ENCODE measurements around the gene GKAP1. TPM values are rescaled to one million over a fixed set of nuclear protein-coding genes. Genes with fewer than 3 reads are reported as not detected.

GKAP1 gene
- total RNA-seq, 2 experiments from 2014 or later: 8.5 to 8.6 TPM

DNA sequence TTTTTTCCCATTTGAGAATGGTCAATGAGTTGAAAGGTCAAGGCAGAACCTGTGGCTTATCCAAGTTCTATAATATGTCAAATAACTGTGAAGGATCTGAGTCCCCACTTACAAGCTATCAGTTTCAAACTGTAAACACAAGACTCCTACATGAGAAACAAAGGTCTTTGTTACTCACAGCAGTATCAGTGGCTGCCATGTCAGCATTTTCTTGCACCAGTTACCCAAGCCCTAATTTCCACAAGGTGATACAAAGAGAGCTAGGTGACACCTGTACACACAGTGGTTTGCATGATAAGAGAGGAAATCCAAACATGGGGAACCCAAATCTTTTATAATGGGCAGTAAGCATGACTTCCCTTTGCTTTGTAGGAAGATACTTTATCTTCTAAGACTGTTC lies 101.8 kb downstream of the GKAP1 start:
- Histone ChIP-seq H3K27ac (ENCODE audit: low read depth, low read length, poor library complexity, severe bottlenecking) (no peak overlapping the region), H3K9me2 (ENCODE audit: insufficient read depth, low read length) (no peaks in the 10 kb centered on the region), H3K4me2 (ENCODE audit: low read length) (no peak overlapping the region), H3K9me3 (ENCODE audit: low read length) (no peaks in the 10 kb centered on the region), H3K79me2 (ENCODE audit: insufficient read depth, low read depth, low read length) (no peaks in the 10 kb centered on the region), H2AFZ (ENCODE audit: low read length) (no peak overlapping the region), H3K4me3 (ENCODE audit: low read depth, low read length, poor library complexity, severe bottlenecking) (no peak overlapping the region), H4K20me1 (ENCODE audit: insufficient read depth, low read length) (no peaks in the 10 kb centered on the region), H3K36me3 (ENCODE audit: insufficient read depth, low read length) (no peaks in the 10 kb centered on the region), H3K4me1 (ENCODE audit: insufficient read depth, low read length, poor library complexity, severe bottlenecking) (peaks cover 10% of the 10 kb centered on the region)
- no peak for DNase-seq (ENCODE audit: low spot score)
- TF ChIP-seq EZH2phosphoT487 (IDR thresholded peaks at IDR 0.05; ENCODE audit: borderline replicate concordance, low read depth, low read length): no peak
- TF ChIP-seq, protein P1, sequence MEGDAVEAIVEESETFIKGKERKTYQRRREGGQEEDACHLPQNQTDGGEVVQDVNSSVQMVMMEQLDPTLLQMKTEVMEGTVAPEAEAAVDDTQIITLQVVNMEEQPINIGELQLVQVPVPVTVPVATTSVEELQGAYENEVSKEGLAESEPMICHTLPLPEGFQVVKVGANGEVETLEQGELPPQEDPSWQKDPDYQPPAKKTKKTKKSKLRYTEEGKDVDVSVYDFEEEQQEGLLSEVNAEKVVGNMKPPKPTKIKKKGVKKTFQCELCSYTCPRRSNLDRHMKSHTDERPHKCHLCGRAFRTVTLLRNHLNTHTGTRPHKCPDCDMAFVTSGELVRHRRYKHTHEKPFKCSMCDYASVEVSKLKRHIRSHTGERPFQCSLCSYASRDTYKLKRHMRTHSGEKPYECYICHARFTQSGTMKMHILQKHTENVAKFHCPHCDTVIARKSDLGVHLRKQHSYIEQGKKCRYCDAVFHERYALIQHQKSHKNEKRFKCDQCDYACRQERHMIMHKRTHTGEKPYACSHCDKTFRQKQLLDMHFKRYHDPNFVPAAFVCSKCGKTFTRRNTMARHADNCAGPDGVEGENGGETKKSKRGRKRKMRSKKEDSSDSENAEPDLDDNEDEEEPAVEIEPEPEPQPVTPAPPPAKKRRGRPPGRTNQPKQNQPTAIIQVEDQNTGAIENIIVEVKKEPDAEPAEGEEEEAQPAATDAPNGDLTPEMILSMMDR (conservative IDR thresholded peaks at IDR 0.05; ENCODE audit: low read length): no peak
- POLR2A ChIA-PET: no interaction called here
- no TSS peak for BruUV-seq (replicated peaks)
- intact Hi-C loops (cut with micrococcal nuclease; ENCODE audit: unreplicated experiment): no loop called here
- CTCF ChIA-PET (ENCODE audit: unreplicated experiment): no interaction called here

GRCh38 chr9:83715221-83715620 lies 102.3 kb downstream of the GKAP1 start:
- Histone ChIP-seq H3K79me2 (ENCODE audit: insufficient read depth, low read depth, low read length) (no peaks in the 10 kb centered on the region), H3K4me1 (ENCODE audit: insufficient read depth, low read length, poor library complexity, severe bottlenecking) (peaks cover 10% of the 10 kb centered on the region), H2AFZ (ENCODE audit: low read length) (no peak overlapping the region), H3K4me2 (ENCODE audit: low read length) (no peak overlapping the region), H3K4me3 (ENCODE audit: low read depth, low read length, poor library complexity, severe bottlenecking) (no peak overlapping the region), H3K9me2 (ENCODE audit: insufficient read depth, low read length) (no peaks in the 10 kb centered on the region), H3K36me3 (ENCODE audit: insufficient read depth, low read length) (no peaks in the 10 kb centered on the region), H4K20me1 (ENCODE audit: insufficient read depth, low read length) (no peaks in the 10 kb centered on the region), H3K9me3 (ENCODE audit: low read length) (no peaks in the 10 kb centered on the region), H3K27ac (ENCODE audit: low read depth, low read length, poor library complexity, severe bottlenecking) (no peak overlapping the region)
- CTCF ChIA-PET (ENCODE audit: unreplicated experiment): no interaction called here
- DNase-seq (ENCODE audit: low spot score): no peak
- intact Hi-C loops (cut with micrococcal nuclease; ENCODE audit: unreplicated experiment): no loop called here
- no TSS peak for BruUV-seq (replicated peaks)
- POLR2A ChIA-PET: no interaction called here
- TF ChIP-seq, protein P1 (conservative IDR thresholded peaks at IDR 0.05; ENCODE audit: low read length): no peak
- TF ChIP-seq EZH2phosphoT487 (IDR thresholded peaks at IDR 0.05; ENCODE audit: borderline replicate concordance, low read depth, low read length): no peak

DNA sequence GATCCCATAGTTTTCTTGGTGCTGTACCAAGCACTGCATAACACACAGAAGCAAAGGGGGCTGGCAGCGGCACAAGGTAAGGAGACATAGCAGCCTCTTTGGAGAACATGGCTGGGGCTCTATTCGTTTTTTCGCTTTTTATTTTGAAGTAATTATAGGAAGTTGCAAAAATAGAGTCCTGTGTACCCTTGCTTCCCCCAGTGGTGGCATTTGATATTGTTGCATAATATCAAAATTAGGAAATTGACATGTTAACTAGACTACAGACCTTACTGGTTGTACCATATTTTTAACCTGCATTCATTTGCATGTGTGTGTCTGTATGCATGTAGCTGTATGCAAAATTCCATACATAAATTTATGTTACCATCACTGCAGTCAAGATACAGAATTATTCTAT lies 103.2 kb downstream of the GKAP1 start:
- Histone ChIP-seq H3K4me3 (ENCODE audit: low read depth, low read length, poor library complexity, severe bottlenecking) (no peak overlapping the region), H3K9me2 (ENCODE audit: insufficient read depth, low read length) (no peaks in the 10 kb centered on the region), H3K9me3 (ENCODE audit: low read length) (no peaks in the 10 kb centered on the region), H3K4me2 (ENCODE audit: low read length) (peak overlapping the region; percentile 41), H3K27ac (ENCODE audit: low read depth, low read length, poor library complexity, severe bottlenecking) (no peak overlapping the region), H3K4me1 (ENCODE audit: insufficient read depth, low read length, poor library complexity, severe bottlenecking) (peaks cover 10% of the 10 kb centered on the region), H3K79me2 (ENCODE audit: insufficient read depth, low read depth, low read length) (no peaks in the 10 kb centered on the region), H2AFZ (ENCODE audit: low read length) (peak overlapping the region; percentile 71), H3K36me3 (ENCODE audit: insufficient read depth, low read length) (no peaks in the 10 kb centered on the region), H4K20me1 (ENCODE audit: insufficient read depth, low read length) (no peaks in the 10 kb centered on the region)
- POLR2A ChIA-PET: no interaction called here
- no TSS peak for BruUV-seq (replicated peaks)
- peak; percentile 62 for DNase-seq (ENCODE audit: low spot score)
- intact Hi-C loops (cut with micrococcal nuclease; ENCODE audit: unreplicated experiment): loop anchor here (5.0 kb wide), 1 partner anchor 382 kb away; no protein-coding TSS in a partner anchor
- no peak for TF ChIP-seq EZH2phosphoT487 (IDR thresholded peaks at IDR 0.05; ENCODE audit: borderline replicate concordance, low read depth, low read length)
- TF ChIP-seq, protein P1 (conservative IDR thresholded peaks at IDR 0.05; ENCODE audit: low read length): peak; percentile 84
- CTCF ChIA-PET (ENCODE audit: unreplicated experiment): interaction anchor here (0.8 kb wide), 1 partner anchor 94 kb away, joined by 3 read pairs; no protein-coding TSS in a partner anchor
